Upper lobe of right lung (tissue), 1 donor: ENCODE data around the gene NISCH. TPM values are rescaled to one million over a fixed set of nuclear protein-coding genes. Genes with fewer than 3 reads are reported as not detected.

Experiments used
- ATAC-seq: fragments of 200-7000 bp; cut with Tn5 transposase; one replicate; pipeline ENCODE4 v1.9.1; 2020; ENCODE audit warnings: mild to moderate bottlenecking, moderate library complexity
- DNase-seq: peaks from one replicate; pipeline ENCODE4 v3.0.0-alpha.2; 2020
- H3K27ac ChIP-seq: fragments of 200-600 bp; one replicate; pipeline ENCODE4 v1.8.0; 2022
- H3K27me3 ChIP-seq: fragments of 200-600 bp; one replicate; pipeline ENCODE4 v1.8.0; 2022; ENCODE audit warnings: mild to moderate bottlenecking
- H3K36me3 ChIP-seq: fragments of 200-600 bp; one replicate; pipeline ENCODE4 v1.8.0; 2022
- H3K4me1 ChIP-seq: fragments of 200-600 bp; one replicate; pipeline ENCODE4 v1.8.0; 2022
- H3K4me3 ChIP-seq: fragments of 200-600 bp; one replicate; pipeline ENCODE4 v1.8.0; 2022; ENCODE audit warnings: mild to moderate bottlenecking
- H3K9me3 ChIP-seq: fragments of 200-600 bp; one replicate; pipeline ENCODE4 v1.8.0; 2022
- CTCF ChIP-seq: fragments of 200-600 bp; IDR thresholded peaks from one replicate; pipeline ENCODE4 v1.8.0; 2022; ENCODE audit warnings: antibody characterized with exemption
- intact Hi-C: fragments of 100-400 bp; cut with DNase I; formaldehyde crosslinking; loops from one replicate; pipeline ENCODE4 v1.11.0; 2022
- total RNA-seq: library from RNA; stranded (reverse); fragmentation: NEBNext Ultra II Directional; extraction: Animal tissue kit (Norgen Biotek cat#: 25700); gene quantifications from one replicate; pipeline ENCODE4 v1.2.1, GENCODE V29; 2021
- donor health status: DM: no; HTN: yes; CAD: no; lungs with severe emphysema.

NISCH gene
- total RNA-seq, 1 donor from 2014 or later: 94.6 TPM

GRCh38 chr3:52458031-52458760 lies 2.8 kb downstream of the NISCH start:
- intact Hi-C loops: no loop called here
- no peak for TF ChIP-seq CTCF
- Histone ChIP-seq H3K27ac (no peak overlapping the region), H3K4me3 (no peak overlapping the region), H3K27me3 (no peaks in the 10 kb centered on the region), H3K4me1 (peaks cover 24% of the 10 kb centered on the region), H3K9me3 (no peaks in the 10 kb centered on the region), H3K36me3 (peaks cover 35% of the 10 kb centered on the region)
- no peak for DNase-seq
- ATAC-seq: no peak

GRCh38 chr3:52458770-52459545 lies 3.6 kb downstream of the NISCH start:
- H3K4me1 ChIP-seq: peaks cover 24% of the 10 kb centered on the region
- intact Hi-C loops: no loop called here
- ATAC-seq: no peak
- no peaks in the 10 kb centered on the region for H3K9me3 ChIP-seq
- H3K27ac ChIP-seq: no peak overlapping the region
- TF ChIP-seq CTCF: no peak
- no peak for DNase-seq
- H3K27me3 ChIP-seq: no peaks in the 10 kb centered on the region
- peaks cover 35% of the 10 kb centered on the region for H3K36me3 ChIP-seq
- no peak overlapping the region for H3K4me3 ChIP-seq

GRCh38 chr3:52461874-52462273 lies 6.5 kb downstream of the NISCH start:
- DNase-seq: no peak
- Histone ChIP-seq H3K4me3 (no peak overlapping the region), H3K9me3 (no peaks in the 10 kb centered on the region), H3K4me1 (peaks cover 5% of the 10 kb centered on the region), H3K27me3 (no peaks in the 10 kb centered on the region), H3K27ac (no peak overlapping the region), H3K36me3 (peaks cover 41% of the 10 kb centered on the region)
- TF ChIP-seq CTCF: no peak
- no peak for ATAC-seq
- intact Hi-C loops: no loop called here

- no peak for TF ChIP-seq CTCF
- intact Hi-C loops: no loop called here
- Histone ChIP-seq H3K4me3 (no peak overlapping the region), H3K9me3 (no peaks in the 10 kb centered on the region), H3K27ac (no peak overlapping the region), H3K27me3 (no peaks in the 10 kb centered on the region), H3K4me1 (no peaks in the 10 kb centered on the region), H3K36me3 (peaks cover 31% of the 10 kb centered on the region)
- DNase-seq (no peak), ATAC-seq (no peak)
Measured at GRCh38 chr3:52463416-52463815, 8.0 kb downstream of the NISCH start.

GRCh38 chr3:52468336-52468735 lies 12.9 kb downstream of the NISCH start:
- ATAC-seq: no peak
- Histone ChIP-seq H3K27me3 (no peaks in the 10 kb centered on the region), H3K9me3 (no peaks in the 10 kb centered on the region), H3K4me3 (no peak overlapping the region), H3K27ac (no peak overlapping the region), H3K4me1 (peaks cover 20% of the 10 kb centered on the region), H3K36me3 (peaks cover 24% of the 10 kb centered on the region)
- TF ChIP-seq CTCF: no peak
- intact Hi-C loops: no loop called here
- DNase-seq: no peak
